ENCODE measurements around the gene CDK8.

DNA sequence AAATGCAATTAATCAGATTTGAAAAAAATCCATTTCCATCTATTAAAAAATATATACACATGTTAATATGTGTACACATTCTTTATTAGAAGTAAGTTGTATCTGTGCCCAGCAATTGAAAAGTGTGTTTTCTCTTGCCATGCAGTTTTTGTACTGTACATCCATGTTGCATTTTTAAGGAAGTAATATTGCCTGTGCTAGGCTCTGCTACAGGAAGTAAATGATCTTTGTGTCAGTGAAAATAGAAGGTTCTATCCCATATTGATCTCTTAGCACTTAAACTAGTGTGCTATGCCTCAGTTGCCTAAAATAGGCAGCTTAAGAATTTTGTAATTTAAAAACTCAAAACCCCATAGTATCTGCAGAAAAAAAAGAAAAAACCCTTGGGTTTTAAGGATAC, 122.5 kb downstream of the CDK8 start:
- no peak for TF ChIP-seq CTCF (IDR thresholded peaks at IDR 0.05; ENCODE audit: poor library complexity)
- no peak for TF ChIP-seq EZH2phosphoT487 (IDR thresholded peaks at IDR 0.05; ENCODE audit: low read depth, severe bottlenecking, unreplicated experiment)
